IMR-90 (cell line): Measurements from ENCODE around the gene CILP. TPM values are rescaled to one million over a fixed set of nuclear protein-coding genes. Genes with fewer than 3 reads are reported as not detected.

Experiments used
- ATAC-seq: fragments of 200-7000 bp; cut with Tn5 transposase; 2 replicates; pipeline ENCODE4 v1.9.1; 2020; ENCODE audit warnings: low read depth, mild to moderate bottlenecking, moderate library complexity
- BruUV-seq: library from RNA; stranded (reverse); fragments of 400-500 nt; replicated peaks from 2 replicates; lab custom pipeline; 2021; lab: Mats Ljungman, UMichigan
- CTCF ChIA-PET: fragments of 300-600 bp; formaldehyde crosslinking; extraction: SDS; loops from one replicate; lab custom pipeline; 2021; ENCODE audit warnings: antibody characterized with exemption; lab: Yijun Ruan, JAX
- POLR2A ChIA-PET: fragments of 300-600 bp; sonication (Branson Sonifier 250); formaldehyde crosslinking; loops from one replicate; lab custom pipeline; 2022; ENCODE audit warnings: antibody characterized with exemption; ENCODE audit not compliant: unreplicated experiment; lab: Charles Lee
- DNase-seq: peaks from one replicate; pipeline ENCODE4 v3.0.0; 2013
- H2AFZ ChIP-seq: replicated peaks from 2 replicates; pipeline ENCODE3; 2013; ENCODE audit warnings: low read length, mild to moderate bottlenecking; ENCODE audit not compliant: poor library complexity
- H2AK5ac ChIP-seq: 2 replicates; pipeline ENCODE4 v1.6.1; 2013; ENCODE audit warnings: low read depth, low read length, inconsistent platforms
- H2AK9ac ChIP-seq: replicated peaks from 2 replicates; pipeline ENCODE3; 2013; ENCODE audit warnings: mild to moderate bottlenecking, low read depth, low read length, moderate library complexity; ENCODE audit not compliant: poor library complexity
- H2BK120ac ChIP-seq: 2 replicates; pipeline ENCODE4 v1.6.1; 2013; ENCODE audit warnings: low read depth, low read length, inconsistent platforms
- H2BK15ac ChIP-seq: 3 replicates; pipeline ENCODE4 v1.6.1; 2013; ENCODE audit warnings: low read depth, low read length, inconsistent platforms
- H2BK20ac ChIP-seq: 2 replicates; pipeline ENCODE4 v1.6.1; 2013; ENCODE audit warnings: low read depth, mild to moderate bottlenecking, inconsistent platforms, low read length, moderate library complexity
- H2BK5ac ChIP-seq: 2 replicates; pipeline ENCODE4 v1.6.1; 2013; ENCODE audit warnings: mild to moderate bottlenecking, low read depth, low read length, inconsistent platforms; ENCODE audit not compliant: poor library complexity, severe bottlenecking
- H3K14ac ChIP-seq: replicated peaks from 2 replicates; pipeline ENCODE4 v1.6.1; 2013; ENCODE audit warnings: low read depth, low read length, inconsistent platforms
- H3K18ac ChIP-seq: 2 replicates; pipeline ENCODE4 v1.6.1; 2013; ENCODE audit warnings: low read depth, low read length, control low read depth
- H3K23ac ChIP-seq: 2 replicates; pipeline ENCODE4 v1.6.1; 2013; ENCODE audit warnings: low read depth, low read length, inconsistent platforms
- H3K27ac ChIP-seq: 2 replicates; pipeline ENCODE4 v1.5.1; 2013; ENCODE audit warnings: mild to moderate bottlenecking, control low read depth, low read length; ENCODE audit not compliant: insufficient read depth
- H3K27me3 ChIP-seq: 2 replicates; pipeline ENCODE4 v1.6.1; 2013; ENCODE audit warnings: low read length; ENCODE audit not compliant: control insufficient read depth, insufficient read depth
- H3K36me3 ChIP-seq: 2 replicates; pipeline ENCODE4 v1.6.1; 2013; ENCODE audit warnings: low read length, mixed read lengths; ENCODE audit not compliant: control insufficient read depth, insufficient read depth
- H3K4ac ChIP-seq: 2 replicates; pipeline ENCODE4 v1.6.1; 2013; ENCODE audit warnings: low read depth, low read length, inconsistent platforms
- H3K4me1 ChIP-seq: 2 replicates; pipeline ENCODE4 v1.6.1; 2013; ENCODE audit warnings: low read length, mixed read lengths; ENCODE audit not compliant: control insufficient read depth, insufficient read depth
- H3K4me2 ChIP-seq: 2 replicates; pipeline ENCODE4 v1.6.1; 2013; ENCODE audit warnings: low read depth, mild to moderate bottlenecking, control low read depth, low read length, moderate library complexity
- H3K4me3 ChIP-seq: 2 replicates; pipeline ENCODE4 v1.5.1; 2013; ENCODE audit warnings: low read depth, mild to moderate bottlenecking, control low read depth, low read length, moderate library complexity; ENCODE audit not compliant: insufficient read depth
- H3K56ac ChIP-seq: 2 replicates; pipeline ENCODE4 v1.6.1; 2013; ENCODE audit warnings: low read length, inconsistent platforms; ENCODE audit not compliant: insufficient read depth; ENCODE audit errors: extremely low read depth
- H3K79me1 ChIP-seq, 2 experiments: 2 replicates each; pipeline ENCODE4 v1.6.1; 2013; ENCODE audit warnings: low read length in 2 of 2, inconsistent platforms in 1 of 2, low read depth in 1 of 2
- H3K9ac ChIP-seq: 2 replicates; pipeline ENCODE4 v1.6.1; 2013; ENCODE audit warnings: low read depth, low read length, control low read depth
- H3K9me1 ChIP-seq: 2 replicates; pipeline ENCODE4 v1.6.1; 2013; ENCODE audit warnings: low read length, inconsistent platforms; ENCODE audit not compliant: insufficient read depth
- H3K9me3 ChIP-seq: 2 replicates; pipeline ENCODE4 v1.6.1; 2013; ENCODE audit warnings: low read length; ENCODE audit not compliant: control insufficient read depth, insufficient read depth
- H4K20me1 ChIP-seq: 2 replicates; pipeline ENCODE4 v1.6.1; 2013; ENCODE audit warnings: low read length, inconsistent platforms; ENCODE audit not compliant: insufficient read depth
- H4K5ac ChIP-seq: 2 replicates; pipeline ENCODE4 v1.6.1; 2013; ENCODE audit warnings: mild to moderate bottlenecking, low read depth, low read length, control low read depth
- H4K8ac ChIP-seq, 2 experiments: 2 replicates each; pipeline ENCODE4 v1.6.1; 2013; ENCODE audit warnings: low read depth in 2 of 2, low read length in 2 of 2, control low read depth in 1 of 2, inconsistent platforms in 1 of 2
- H4K91ac ChIP-seq: 2 replicates; pipeline ENCODE4 v1.6.1; 2013; ENCODE audit warnings: low read depth, low read length, inconsistent platforms; ENCODE audit not compliant: insufficient read depth
- BHLHE40 ChIP-seq: fragments of 150-350 bp; IDR thresholded peaks from 2 replicates; pipeline ENCODE4 v1.6.1; 2016; ENCODE audit warnings: mild to moderate bottlenecking, low read depth, low read length
- CHD1 ChIP-seq: IDR thresholded peaks from 2 replicates; pipeline ENCODE4 v1.6.1; 2012; ENCODE audit warnings: low read depth, low read length, improper control_type of control experiment
- CTCF ChIP-seq: conservative IDR thresholded peaks from 2 replicates; pipeline ENCODE4 v1.5.1; 2012; ENCODE audit warnings: mild to moderate bottlenecking, low read depth, low read length, improper control_type of control experiment
- ELK1 ChIP-seq: fragments of 150-350 bp; IDR thresholded peaks from 2 replicates; pipeline ENCODE4 v1.6.1; 2016; ENCODE audit warnings: low read depth, mild to moderate bottlenecking, low read length, moderate library complexity, borderline replicate concordance
- MAFK ChIP-seq: IDR thresholded peaks from 2 replicates; pipeline ENCODE4 v1.6.1; 2012; ENCODE audit warnings: low read depth, low read length, improper control_type of control experiment
- MAZ ChIP-seq: IDR thresholded peaks from 2 replicates; pipeline ENCODE4 v1.6.1; 2012; ENCODE audit warnings: low read depth, mild to moderate bottlenecking, low read length, improper control_type of control experiment, moderate library complexity, borderline replicate concordance
- MXI1 ChIP-seq: IDR thresholded peaks from 2 replicates; pipeline ENCODE4 v1.6.1; 2012; ENCODE audit warnings: low read depth, mild to moderate bottlenecking, low read length, moderate library complexity, borderline replicate concordance
- NFE2L2 ChIP-seq: fragments of 150-350 bp; IDR thresholded peaks from 2 replicates; pipeline ENCODE4 v1.6.1; 2016; ENCODE audit warnings: low read depth, mild to moderate bottlenecking, low read length
- RAD21 ChIP-seq: IDR thresholded peaks from 2 replicates; pipeline ENCODE4 v1.6.1; 2012; ENCODE audit warnings: low read length, improper control_type of control experiment
- SMC3 ChIP-seq: fragments of 150-350 bp; IDR thresholded peaks from 2 replicates; pipeline ENCODE4 v1.6.1; 2016; ENCODE audit warnings: low read depth, mild to moderate bottlenecking, antibody characterized with exemption, low read length, moderate library complexity
- USF2 ChIP-seq: fragments of 150-350 bp; IDR thresholded peaks from 2 replicates; pipeline ENCODE4 v1.6.1; 2017; ENCODE audit warnings: mild to moderate bottlenecking, antibody characterized with exemption, low read length, low read depth
- WGBS, 2 experiments: methylation state at CpG; one replicate each; pipeline versions ENCODE4 v1.1.5 to v1.1.7; 2013; ENCODE audit warnings: missing lambda C conversion rate in 2 of 2; ENCODE audit not compliant: insufficient read length in 1 of 2; ENCODE audit errors: extremely low coverage in 2 of 2; 5-methylcytosine and 5-hydroxymethylcytosine counted together
- dilution Hi-C: fragments of 300-500 bp; cut with HindIII; formaldehyde crosslinking; loops from one replicate; pipeline ENCODE4 v1.14.3; 2018; ENCODE audit warnings: low sequenced_read_pairs; ENCODE audit not compliant: unreplicated experiment
- in situ Hi-C: fragments of 300-500 bp; cut with MboI; formaldehyde crosslinking; loops from 3 replicates; pipeline ENCODE4 v1.14.3; 2019; ENCODE audit warnings: low sequenced_read_pairs, inconsistent platforms, mixed read lengths
- intact Hi-C: fragments of 100-400 bp; cut with micrococcal nuclease; formaldehyde crosslinking; loops from 2 replicates; pipeline ENCODE4 v1.10.0; 2022
- polyA plus RNA-seq, 3 experiments: library from polyadenylated mRNA; depleted of rRNA; stranded (reverse); fragments of >200 nt; gene quantifications; 2 replicates each; pipeline ENCODE4 v1.2.3, GENCODE V29; 2012; ENCODE audit warnings: low replicate concordance in 1 of 3
- total RNA-seq: library from RNA; depleted of rRNA; stranded (reverse); fragments of >200 nt; gene quantifications from 2 replicates; pipeline ENCODE4 v1.2.3, GENCODE V29; 2012

The CILP gene
- total and polyA plus RNA-seq, 2 of the 4 experiments (the other 2 are of a cell fraction) = under 0.01 to 0.02 TPM

GRCh38 chr15:65258375-65259262, 47.3 kb upstream of the CILP start:
- Histone ChIP-seq H3K4me1 (peaks cover 8% of the 10 kb centered on the region; the same call in 1 of the 2 replicates), H2AK9ac (no peak overlapping the region), H2AK5ac (no peak overlapping the region), H3K4ac (no peak overlapping the region), H3K36me3 (peaks cover 17% of the 10 kb centered on the region), H2BK15ac (no peak overlapping the region), H4K20me1 (no peaks in the 10 kb centered on the region), H4K91ac (no peak overlapping the region), H3K56ac (no peak overlapping the region), H3K9me3 (no peaks in the 10 kb centered on the region), H3K4me3 (no peak overlapping the region), H2BK5ac (no peak overlapping the region), H3K27me3 (no peaks in the 10 kb centered on the region), H4K8ac (no peak overlapping the region), H3K9ac (no peak overlapping the region), H4K5ac (no peak overlapping the region), H3K9me1 (no peaks in the 10 kb centered on the region; the same call in 1 of the 2 replicates), H3K27ac (no peak overlapping the region), H2AFZ (no peak overlapping the region), H2BK120ac (no peak overlapping the region), H3K14ac (no peak overlapping the region), H3K79me1 (no peaks in the 10 kb centered on the region), H3K23ac (no peak overlapping the region), H2BK20ac (no peak overlapping the region), H3K4me2 (no peak overlapping the region), H3K18ac (no peak overlapping the region)
- CTCF ChIA-PET = interaction anchor here (1.1 to 1.8 kb wide), 2 partner anchors 13 to 15 kb away, joined by 3 to 4 read pairs; no protein-coding TSS in a partner anchor
- intact Hi-C loops (no loop called here), dilution Hi-C loops (no loop called here), in situ Hi-C loops (no loop called here)
- WGBS, 2 experiments = 80% methylated on average over 2 of the region's 5 CpGs; no CpG with 5 or more reads in 1 of the 2 experiments
- no TSS peak for BruUV-seq
- ATAC-seq = no peak
- no peak for TF ChIP-seq BHLHE40
- no peak for TF ChIP-seq MAZ
- TF ChIP-seq ELK1 = no peak
- TF ChIP-seq NFE2L2 = no peak
- TF ChIP-seq RAD21 = no peak
- no peak for TF ChIP-seq CHD1
- no peak for TF ChIP-seq MXI1
- no peak for TF ChIP-seq SMC3
- no peak for TF ChIP-seq CTCF
- TF ChIP-seq MAFK = no peak
- no peak for TF ChIP-seq USF2
- no peak for DNase-seq
- POLR2A ChIA-PET = no interaction called here
